Measurements from ENCODE around the gene NTSR1.

NTSR1 gene

DNA sequence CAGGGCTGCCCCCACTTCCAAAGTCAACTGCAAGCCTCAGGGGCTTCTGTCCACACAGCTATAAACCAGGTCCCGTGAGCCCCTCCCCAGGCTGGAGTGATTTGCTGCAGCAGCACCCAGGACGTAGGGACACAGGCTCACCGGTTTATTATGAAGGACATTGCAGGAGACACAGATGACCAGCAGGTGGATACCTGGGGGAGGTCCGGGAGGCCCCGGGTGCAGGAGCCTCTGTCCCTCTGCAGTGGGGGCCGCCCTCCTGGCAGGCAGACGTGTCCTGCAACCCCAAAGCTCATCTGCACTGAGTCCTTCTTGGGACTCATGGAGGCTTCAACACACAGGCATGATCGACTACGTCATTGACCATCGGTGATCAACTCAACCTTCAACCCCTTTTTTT, 14.5 kb upstream of the NTSR1 start:
- DNase-seq (ENCODE audit: low read depth), result no peak

DNA sequence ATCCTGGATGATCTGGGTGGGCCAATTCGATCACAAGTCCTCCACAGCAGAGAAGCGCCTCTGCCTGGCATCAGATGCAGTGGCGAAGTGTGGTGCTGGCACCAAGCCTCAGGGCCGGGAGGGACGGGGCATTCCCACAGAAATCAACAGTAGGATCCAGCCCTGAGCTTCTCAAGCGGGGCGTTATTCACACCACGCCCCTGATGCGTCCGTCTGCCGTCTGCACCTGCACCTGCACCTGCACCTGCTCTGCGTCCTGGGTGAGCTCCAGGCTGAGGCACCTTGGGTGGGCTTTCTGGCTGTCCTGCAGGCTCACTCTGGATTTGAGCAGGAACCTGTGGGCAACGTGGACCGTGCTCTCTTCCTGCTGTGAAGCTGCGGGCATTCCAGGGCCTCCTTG, 13.8 kb upstream of the NTSR1 start:
- DNase-seq (ENCODE audit: low read depth), result no peak

DNA sequence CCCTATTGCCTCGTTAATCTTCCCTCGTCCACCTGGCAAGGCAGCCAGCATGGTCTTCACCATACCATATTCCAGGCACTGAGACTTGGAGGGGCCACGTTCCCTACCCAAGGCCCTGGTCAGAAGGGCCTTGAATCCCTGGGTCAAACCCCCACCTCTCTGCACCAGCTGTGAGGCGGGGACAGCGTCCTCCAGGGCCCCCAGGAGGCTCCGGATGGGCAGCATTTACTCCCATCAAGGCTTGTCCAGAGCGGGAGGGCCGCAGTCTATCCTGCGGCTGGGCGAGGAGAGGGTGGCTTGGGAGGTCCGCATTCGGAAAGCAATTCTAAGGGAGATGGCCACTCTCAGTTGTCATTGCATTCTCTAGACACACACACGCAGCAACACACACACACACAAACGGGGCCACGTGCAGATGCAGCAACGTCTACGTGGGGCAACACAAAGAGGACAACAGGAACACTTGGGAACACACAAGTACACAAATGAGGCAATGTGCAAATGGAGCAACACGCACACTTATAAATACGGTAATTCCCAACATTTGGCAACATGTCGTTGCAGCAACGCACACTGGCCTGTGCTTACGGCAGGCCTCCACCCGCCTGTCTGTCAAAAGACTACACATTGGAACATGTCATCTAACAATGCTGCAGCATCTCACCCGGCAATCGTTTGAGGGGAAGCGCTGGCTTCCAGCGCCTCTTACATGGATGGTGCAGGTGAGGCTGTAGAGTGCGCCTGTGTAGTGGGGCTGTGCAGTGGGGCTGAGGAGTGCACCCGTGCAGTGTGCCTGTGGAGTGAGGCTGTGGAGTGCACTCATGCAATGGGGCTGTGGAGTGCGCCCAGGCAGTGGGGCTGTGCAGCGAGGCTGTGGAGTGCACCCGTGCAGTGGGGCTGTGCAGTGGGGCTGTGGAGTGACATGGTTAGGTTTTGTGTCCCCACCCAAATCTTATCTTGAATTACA, 12.9 kb upstream of the NTSR1 start:
- no peak for DNase-seq (ENCODE audit: low read depth)

DNA sequence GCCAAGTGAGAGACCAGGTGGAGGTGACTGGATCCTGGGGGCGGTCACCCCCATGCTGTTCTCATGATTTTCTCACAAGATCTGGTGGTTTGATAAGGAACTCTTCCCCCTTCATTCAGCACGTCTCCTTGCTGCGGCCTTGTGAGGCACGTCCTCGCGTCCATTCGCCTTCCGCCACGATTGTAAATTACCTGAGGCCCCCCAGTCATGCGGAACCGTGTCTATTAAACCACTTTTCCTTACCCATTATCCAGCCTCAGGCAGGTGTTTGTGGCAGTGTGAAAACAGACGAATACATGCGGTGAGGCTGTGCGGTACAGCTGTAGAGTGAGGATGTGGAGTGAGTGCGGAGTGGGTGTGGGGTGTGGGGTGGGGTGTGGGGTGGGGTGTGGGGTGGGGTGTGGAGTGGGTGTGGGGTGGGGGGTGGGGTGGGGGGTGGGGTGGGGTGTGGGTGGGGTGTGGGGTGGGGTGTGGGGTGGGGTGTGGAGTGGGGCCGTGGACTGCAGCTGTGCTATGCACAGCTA, 12.1 kb upstream of the NTSR1 start:
- DNase-seq (ENCODE audit: low read depth), result no peak

DNA sequence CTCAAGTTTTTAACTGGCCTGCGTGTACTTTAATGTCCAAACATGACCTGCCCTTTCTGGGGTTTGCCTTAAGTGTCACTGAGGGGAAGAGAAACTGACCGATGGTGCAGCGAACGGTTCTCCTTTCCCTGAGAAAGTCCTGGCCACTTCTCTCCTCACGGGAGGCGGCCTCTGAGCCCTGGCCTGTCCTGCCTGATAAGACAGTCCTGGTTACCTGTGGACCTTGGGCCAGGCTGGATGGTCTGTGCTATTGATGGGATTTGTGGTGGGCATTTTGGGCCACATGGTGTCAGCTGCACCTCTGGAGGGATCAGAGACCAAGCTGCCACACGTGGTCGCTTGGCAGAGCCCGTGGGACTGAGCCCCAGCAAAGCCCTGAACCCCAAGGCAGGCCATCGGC, 11.6 kb upstream of the NTSR1 start:
- no peak for DNase-seq (ENCODE audit: low read depth)

DNA sequence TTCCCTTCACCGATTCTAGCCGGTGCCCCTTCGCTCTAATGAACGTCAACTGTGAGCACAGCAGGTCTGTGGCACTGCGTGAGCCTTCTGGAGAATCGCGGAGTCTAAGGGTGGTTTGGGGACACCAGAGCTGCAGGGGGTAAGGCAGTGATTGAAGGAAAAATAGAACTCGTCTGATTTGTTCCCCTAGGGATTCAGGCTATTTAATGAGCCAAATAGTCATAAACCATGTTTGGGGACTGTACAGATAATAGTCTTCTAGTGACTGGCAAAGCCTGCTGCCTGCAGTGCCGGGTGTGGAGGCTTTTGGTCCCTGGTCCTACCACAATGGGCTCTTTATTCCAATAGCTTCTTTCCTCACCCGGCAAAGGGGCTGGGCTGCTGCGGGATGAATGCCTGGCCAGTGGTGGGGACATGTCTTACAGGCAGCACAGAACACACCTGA, 11.1 kb upstream of the NTSR1 start:
- DNase-seq (ENCODE audit: low read depth), result no peak

DNA sequence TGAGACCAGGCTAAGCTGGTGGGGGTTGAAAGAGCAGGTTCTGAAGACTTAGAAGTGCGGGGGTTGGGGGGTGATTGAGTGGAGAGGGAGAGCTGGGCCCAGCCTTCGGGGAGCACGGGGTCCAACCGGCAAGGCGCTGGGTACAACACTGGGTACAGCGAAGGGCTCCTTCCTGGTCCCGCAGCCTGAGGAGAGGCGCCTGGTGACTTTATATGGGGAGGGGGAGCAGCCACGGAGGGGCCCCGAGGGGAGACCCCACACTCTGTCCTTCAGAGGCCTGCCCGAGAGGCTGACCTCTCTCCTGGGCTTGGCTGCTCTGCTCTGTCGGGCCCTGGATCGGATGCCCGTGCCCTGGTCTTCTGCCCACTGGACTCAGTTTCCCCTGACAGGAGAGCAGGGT, 10.4 kb upstream of the NTSR1 start:
- no peak for DNase-seq (ENCODE audit: low read depth)

DNA sequence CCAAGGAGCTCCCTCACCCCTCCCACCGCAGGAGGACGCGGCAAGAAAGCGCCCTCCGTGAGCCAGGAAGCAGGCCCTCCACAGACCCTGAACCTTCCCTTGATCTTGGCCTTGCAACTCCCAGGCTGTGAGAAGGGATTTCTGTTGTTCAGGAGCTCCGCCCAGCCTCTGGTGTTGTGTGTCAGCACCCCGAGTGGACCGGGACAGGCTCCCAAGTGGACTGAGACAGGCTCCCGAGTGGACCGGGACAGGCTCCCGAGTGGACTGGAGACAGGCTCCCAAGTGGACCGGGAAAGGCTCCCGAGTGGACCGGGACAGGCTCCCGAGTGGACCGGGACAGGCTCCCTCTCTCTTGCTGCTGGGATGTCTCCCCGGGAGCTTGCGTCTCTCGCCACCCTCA, 9.3 kb upstream of the NTSR1 start:
- DNase-seq (ENCODE audit: low read depth), result no peak

DNA sequence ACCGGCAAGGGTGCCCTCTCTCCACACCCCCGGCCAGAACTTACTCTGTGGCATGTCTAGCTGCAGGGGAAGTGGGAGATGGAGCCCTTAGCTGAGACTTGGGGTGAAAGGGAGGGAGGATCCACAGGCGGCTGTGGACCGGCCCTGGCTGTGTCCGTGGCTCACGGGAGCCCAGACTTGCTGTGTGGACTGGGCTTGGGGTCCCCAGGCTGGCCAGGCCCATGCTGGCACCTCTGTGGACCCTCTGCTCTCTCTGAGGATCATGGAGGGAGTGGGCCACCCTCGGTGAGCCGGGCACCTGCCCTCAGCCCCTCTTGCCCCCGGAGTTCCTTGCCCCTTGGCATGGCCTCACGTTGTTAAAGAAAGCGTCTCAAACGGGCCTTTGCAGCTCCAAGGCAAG, 8.9 kb upstream of the NTSR1 start:
- DNase-seq (ENCODE audit: low read depth), result no peak

DNA sequence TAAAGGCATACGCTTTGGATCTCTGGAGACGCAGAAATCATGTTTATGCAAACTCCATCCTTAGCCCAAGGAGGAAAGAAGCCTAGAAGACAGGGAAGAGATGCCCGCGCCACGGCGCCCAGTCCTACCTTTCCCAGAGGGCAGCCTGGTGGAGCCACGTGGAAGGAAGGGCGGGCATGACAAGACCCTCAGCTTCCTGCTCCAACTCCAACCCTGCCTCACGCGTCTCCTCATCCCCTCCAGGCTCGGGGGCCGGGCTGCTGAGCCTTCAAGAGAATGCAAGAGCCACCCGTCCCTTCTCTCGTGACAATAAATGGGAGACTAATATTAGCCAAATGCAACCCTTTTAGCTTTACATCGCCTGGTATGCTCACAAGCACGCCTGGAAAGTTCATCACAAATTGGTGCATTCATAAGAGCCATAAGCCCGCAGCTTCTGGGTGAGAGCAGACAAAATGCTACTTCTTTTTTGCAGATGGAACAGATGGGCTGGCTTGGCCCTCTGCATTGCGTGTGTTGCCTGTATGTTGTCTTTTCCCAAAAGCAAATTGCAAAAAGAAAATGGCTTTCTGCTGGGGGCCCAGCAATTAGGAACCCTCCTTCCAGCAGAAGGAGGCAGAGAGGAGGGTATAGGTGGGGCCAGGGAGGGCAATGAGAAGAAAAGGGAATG, 8.2 kb upstream of the NTSR1 start:
- DNase-seq (ENCODE audit: low read depth), result no peak

DNA sequence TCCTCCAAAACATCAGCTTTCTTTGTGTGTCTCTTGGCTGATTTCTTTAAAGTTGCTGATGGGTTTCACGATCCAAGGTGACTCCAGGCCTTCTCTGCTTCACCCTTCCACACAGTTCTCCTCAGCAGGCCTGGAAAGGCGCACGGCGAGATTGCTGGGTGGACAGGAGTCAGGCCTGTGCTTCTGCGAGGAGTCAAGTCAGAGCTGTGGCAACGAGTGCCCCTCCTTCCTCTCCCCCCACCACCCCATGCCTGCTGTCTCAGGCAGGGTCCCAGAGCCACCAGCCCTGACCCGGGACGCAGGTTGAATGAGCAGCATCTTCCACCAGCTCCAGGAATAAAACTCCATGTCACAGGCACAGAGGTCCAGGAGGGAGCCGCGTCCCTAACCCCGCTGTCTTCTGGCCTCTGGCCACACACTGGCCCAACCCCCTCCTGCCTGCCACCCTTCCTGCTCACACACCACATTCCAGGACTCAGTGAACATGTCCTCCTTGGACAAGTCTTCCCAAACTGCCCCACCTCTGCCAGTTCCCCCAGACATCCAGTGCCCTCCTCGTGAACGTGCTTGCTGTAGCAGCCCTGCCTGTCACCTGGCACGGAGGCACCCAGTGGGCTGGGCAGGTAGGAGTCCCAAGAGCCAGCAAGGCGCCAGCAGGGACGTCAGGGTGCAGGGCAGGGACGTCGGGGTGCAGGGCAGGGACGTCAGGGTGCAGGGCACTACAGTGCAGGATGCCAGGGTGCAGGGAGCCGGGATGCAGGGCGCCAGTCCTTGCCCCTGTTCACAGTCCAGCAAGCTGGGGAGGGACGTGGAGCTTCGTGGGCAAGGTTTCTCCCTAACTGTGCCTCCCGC, 7.2 kb upstream of the NTSR1 start:
- no peak for DNase-seq (ENCODE audit: low read depth)

DNA sequence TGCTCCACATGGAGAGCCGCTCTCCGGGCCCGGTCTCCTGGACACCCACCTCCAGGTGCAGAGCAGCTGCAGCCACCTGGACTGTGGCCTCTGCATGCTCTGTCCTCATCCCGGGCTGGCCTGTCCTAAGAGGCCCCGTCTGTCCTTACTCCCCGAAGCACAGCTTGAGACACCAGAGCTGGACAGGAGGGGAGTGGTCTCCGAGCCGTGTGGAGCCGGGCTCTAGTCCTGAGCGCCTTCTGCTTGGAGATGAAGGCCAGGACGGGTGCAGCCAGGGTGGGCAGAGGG, 6.7 kb upstream of the NTSR1 start:
- no peak for DNase-seq (ENCODE audit: low read depth)

DNA sequence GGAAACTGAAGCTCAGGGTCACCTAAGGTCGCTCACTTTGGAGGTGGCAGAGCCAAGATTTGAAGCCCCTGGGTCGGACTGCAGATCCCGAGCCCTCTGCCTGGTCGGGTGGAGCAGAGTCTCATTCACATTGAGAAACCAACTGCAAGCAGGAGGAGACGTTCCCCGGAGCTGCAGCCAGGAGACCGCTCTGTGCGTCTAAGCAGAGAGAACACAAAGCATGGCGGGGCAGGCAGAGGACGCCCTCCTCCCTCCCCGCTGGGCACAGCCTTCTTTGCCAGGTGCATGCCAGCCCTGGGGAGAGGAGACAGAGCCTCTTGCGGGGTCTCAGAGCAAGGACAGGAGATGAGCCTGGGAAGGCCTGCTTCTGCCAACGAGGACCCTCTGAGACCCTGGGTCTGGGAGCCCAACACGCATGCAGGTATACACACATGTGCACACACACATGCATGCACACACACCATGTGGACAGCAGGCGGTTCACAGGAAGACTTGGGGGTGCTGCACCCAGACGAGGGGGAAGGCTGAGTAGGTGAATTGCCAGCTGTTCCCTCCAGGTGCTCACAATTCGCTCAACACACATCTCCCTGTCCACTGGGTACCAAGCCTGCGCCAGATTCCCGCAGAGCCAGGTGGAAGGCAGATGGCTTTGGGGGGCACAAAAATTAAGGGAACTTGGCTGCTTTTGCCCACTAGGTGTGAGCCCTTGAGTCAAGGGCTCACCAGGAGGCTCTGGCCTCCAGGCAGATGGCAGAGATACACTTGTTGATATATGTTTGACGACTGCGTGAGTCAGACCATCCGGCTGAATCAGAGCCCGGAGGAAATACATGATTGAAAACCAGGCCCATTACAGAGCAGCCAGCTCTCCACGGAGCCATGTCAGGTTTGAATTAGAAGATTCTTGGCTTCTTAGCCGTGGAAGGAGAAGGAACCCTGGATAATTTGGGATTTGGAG, 5.5 kb upstream of the NTSR1 start:
- peak; percentile 19 for DNase-seq (ENCODE audit: low read depth)

DNA sequence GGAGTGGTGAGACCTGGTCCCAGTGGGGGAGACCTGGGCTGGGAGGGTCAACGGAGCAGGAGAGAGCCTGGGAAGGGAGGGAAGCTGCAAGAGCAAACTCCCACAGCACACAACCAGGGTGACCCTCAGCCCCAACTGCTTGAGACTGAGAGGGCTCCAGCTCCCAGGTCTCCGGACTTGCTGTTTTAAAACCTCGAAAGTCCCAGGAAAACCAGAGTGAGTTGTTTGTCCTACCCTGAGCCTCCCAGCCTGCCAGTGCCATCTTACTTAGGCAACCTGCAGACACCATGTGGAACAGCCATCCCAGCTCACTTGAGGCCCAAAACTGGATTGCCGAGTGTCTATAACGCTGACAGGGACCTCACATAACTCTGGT, 4.8 kb upstream of the NTSR1 start:
- no peak for DNase-seq (ENCODE audit: low read depth)

DNA sequence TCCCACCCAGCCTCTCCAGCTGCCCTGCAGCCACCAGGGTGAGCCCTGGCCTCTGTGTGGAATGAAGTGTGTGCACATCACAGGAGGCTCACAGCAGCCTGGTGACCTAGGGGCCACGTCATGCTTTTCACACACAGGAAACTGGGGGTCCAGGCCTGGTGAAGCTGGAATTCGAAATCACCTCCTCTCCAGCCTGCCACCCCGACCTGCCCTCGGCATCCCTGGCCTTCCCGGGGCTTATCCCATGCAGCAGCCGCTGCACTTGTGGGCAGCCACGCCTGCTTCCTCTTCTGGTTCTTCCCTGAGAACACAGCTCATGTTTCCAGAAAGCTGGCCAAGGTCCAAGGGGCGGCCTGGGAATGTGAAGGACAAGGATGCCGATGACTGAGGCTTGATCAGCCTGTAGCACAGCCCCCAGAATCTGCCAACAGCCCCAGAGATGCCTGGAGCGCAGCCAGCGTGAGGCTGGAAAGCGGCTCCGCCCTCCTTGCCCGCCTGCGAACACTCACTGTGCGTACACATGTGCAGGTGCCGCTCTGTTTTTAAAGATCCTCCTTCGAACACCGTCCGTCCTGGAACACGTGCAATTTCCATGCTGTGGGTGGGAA, 4.2 kb upstream of the NTSR1 start:
- no peak for DNase-seq (ENCODE audit: low read depth)

DNA sequence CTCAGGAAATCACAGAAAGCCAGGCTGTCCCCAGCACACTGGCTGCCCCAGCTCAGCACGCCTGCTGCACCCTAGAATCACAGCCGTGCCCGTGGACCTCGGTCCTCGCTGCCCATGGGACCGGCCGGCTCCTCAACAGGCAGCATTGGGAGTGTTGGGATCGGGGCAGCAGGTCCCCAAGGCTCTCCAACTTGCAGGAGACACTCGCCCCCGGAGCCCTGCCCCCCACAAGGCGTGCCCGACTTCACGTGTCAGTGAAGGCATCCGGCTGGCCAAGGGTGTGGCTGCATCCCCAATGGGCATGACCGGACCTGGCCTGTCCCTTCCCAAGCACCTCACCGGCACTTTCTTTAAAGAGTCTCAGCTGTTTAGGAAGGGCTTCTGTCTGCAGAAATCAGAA, 3.0 kb upstream of the NTSR1 start:
- no peak for DNase-seq (ENCODE audit: low read depth)

DNA sequence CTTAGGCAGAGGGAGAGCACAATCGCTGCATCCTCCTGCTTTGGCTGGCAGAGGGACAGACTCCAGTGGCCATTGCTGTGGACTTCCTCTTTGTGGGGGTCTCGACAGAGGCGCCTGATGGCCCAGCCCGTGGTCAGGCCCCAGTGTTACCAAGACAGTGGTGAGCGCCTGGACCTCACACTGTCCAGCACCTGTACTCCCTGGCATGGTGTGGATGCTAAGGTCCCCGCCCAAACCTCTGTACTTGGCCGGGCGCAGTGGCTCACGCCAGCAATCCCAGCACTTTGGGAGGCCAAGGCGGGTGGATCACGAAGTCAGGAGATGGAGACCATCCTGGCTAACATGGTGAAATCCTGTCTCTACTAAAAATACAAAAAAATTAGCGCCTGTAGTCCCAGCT, 2.3 kb upstream of the NTSR1 start:
- no peak for DNase-seq (ENCODE audit: low read depth)

DNA sequence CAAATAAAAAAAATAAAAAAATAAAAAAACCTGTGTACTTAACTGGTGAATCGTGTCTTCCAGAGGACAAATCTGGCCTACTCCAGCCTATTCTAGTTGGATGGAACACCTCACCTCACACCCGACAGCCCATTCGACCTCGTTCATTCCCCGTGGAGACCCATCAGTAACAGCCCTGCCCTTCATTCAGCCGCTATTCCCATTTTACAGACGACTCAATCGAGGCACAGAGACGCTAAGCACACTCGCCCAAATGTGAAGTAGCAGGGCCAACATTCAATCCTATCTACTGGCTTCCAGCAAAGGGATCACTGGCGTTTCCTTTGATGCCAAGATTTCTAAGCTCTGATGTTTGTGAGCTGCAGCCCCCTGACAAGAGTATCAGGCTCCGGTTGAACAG, 1.8 kb upstream of the NTSR1 start:
- no peak for DNase-seq (ENCODE audit: low read depth)

DNA sequence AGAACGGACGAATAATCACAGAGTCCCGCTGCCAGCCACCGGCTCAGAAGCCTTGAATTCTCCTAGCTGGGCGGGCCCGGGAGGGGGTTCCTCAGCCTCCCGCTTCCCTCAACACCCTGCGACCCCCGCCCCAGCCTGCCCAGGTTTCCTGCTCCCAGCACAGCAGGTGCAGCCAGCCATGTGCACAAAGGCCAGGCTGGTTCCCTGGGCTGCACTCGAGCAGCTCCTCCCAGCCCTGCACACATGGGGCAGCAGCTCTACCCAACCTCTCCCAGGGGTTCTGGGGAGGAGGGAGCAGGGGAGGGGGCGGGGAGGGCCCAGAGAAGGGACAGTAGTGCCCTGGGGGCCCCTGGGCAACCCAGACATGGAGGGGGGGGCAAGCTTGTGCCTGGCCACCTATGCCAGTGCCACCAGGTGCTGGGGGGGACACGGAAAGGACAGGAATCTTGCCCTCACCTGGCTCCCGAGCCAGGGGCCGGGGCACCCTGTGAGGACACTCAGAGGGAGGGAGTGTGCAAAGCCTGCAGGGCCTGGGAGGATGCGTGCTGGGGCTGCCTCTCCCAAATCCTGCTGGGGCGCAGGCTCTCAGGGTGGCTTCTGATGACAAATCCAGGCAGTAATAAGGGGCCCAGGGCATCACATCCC, 1.2 kb upstream of the NTSR1 start:
- no peak for DNase-seq (ENCODE audit: low read depth)

DNA sequence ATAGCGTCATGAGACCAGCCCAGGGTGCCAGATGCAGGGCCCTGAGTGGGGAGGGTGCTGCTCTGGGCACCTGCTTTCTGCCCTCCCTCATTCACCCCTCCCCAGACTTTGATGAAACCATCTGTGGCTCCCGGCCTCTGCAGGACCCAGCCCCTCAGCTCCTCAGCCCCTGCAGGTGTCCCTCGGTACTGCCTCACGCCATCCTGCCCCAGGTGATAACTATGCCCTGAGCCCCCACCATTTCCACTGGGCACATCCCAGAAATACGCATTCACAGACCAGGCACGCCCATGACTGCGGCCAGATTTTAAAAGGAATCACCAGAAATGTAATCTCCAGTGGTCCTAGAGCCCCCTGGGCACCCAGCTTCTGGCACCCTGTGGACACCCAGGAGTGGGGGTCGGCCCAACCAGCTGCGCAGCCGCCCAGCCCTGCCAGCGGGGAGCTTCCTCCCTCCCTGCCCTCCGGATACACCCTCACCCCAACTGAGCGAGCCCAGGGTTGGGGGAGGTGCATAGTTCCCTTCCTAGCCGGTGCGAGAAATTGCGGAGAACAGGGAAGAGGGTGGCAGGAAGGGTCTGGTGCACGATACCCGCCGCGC, 615 bp upstream of the NTSR1 start:
- DNase-seq (ENCODE audit: low read depth), result no peak
